ENCODE results near the gene ALDH1L1. TPM values are rescaled to one million over a fixed set of nuclear protein-coding genes. Genes with fewer than 3 reads are reported as not detected.

Gene ALDH1L1
- polyA plus RNA-seq, 2 donors = 3.6 to 5.0 TPM

- Histone ChIP-seq H3K27me3 (ENCODE audit: control insufficient read depth in 1 of 2, insufficient read depth in 2 of 2, low read length in 2 of 2) (no peaks in the 10 kb centered on the region), H3K4me1 (ENCODE audit: control insufficient read depth in 2 of 2, insufficient read depth in 2 of 2, low read length in 1 of 2) (no peaks in the 10 kb centered on the region), H3K27ac (ENCODE audit: low read depth in 2 of 2, low read length in 1 of 2) (no peak overlapping the region), H3K9me3 (ENCODE audit: control insufficient read depth in 2 of 2, insufficient read depth in 1 of 2, low read depth in 1 of 2, low read length in 1 of 2) (no peaks in the 10 kb centered on the region), H3K4me3 (ENCODE audit: low read depth in 1 of 2, low read length in 2 of 2) (no peak overlapping the region), H3K36me3 (ENCODE audit: control insufficient read depth in 2 of 2, insufficient read depth in 2 of 2, low read length in 1 of 2) (no peaks in the 10 kb centered on the region)
- 58 to 63% methylated on average over 3 of the region's 3 CpGs for WGBS, 2 donors
These were observed 37.7 kb downstream of the ALDH1L1 start for GRCh38 chr3:126142652-126143051.

GRCh38 chr3:126137490-126138130 lies 42.8 kb downstream of the ALDH1L1 start:
- no peak overlapping the region for H3K27ac ChIP-seq (ENCODE audit: low read depth in 2 of 2, low read length in 1 of 2)
- WGBS, 2 donors = 92 to 93% methylated on average over 8 of the region's 8 CpGs

DNA sequence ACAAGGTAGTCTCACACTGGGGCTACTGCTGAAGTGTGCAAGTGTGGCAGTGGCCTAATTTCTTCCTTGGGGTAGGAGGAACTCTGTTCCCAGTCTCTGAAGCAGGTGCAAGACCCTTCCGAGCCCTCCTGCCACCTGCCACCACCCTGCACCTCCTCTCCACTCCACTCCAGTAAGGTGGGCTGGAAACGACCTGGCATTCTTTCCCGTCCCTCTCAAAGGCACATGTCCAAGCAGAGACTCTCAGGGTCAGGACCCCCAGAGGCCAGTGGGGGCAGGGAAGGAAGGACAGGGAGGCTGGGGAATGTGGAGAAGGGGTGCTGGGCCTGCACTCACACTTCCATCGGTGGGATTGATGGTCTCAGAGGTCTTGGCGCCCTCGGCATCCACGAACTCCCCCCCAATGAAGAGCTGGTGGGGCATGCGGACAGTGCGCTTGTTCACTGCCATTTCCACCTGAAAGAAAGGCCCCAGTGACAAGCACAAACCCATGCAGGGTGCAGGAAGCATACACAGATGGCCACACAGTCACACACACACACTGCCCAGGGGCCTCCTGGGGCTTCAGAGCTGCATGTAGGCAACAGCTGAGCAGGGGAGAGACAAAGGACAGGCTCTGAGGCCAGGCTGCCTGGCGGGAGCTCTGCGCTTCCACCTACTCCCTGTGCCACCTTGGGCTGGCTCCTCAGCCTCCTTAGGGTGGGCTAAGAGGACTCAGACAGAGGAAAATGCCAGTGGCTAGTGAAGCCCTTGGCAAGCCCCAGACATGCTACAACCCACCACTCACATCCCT lies 43.8 kb downstream of the ALDH1L1 start:
- Histone ChIP-seq H3K4me3 (ENCODE audit: low read depth in 1 of 2, low read length in 2 of 2) (no peak overlapping the region), H3K27me3 (ENCODE audit: control insufficient read depth in 1 of 2, insufficient read depth in 2 of 2, low read length in 2 of 2) (no peaks in the 10 kb centered on the region), H3K27ac (ENCODE audit: low read depth in 2 of 2, low read length in 1 of 2) (no peak overlapping the region), H3K9me3 (ENCODE audit: control insufficient read depth in 2 of 2, insufficient read depth in 1 of 2, low read depth in 1 of 2, low read length in 1 of 2) (no peaks in the 10 kb centered on the region), H3K4me1 (ENCODE audit: control insufficient read depth in 2 of 2, insufficient read depth in 2 of 2, low read length in 1 of 2) (no peaks in the 10 kb centered on the region), H3K36me3 (ENCODE audit: control insufficient read depth in 2 of 2, insufficient read depth in 2 of 2, low read length in 1 of 2) (no peaks in the 10 kb centered on the region)
- 81 to 89% methylated on average over 9 to 11 of the region's 11 CpGs for WGBS, 2 donors

More at GRCh38 chr3:126137490-126138130, 42.8 kb downstream of the ALDH1L1 start:
- H3K9me3 ChIP-seq (ENCODE audit: control insufficient read depth in 2 of 2, insufficient read depth in 1 of 2, low read depth in 1 of 2, low read length in 1 of 2) = no peaks in the 10 kb centered on the region
- H3K27me3 ChIP-seq (ENCODE audit: control insufficient read depth in 1 of 2, insufficient read depth in 2 of 2, low read length in 2 of 2) = no peaks in the 10 kb centered on the region
- H3K4me3 ChIP-seq (ENCODE audit: low read depth in 1 of 2, low read length in 2 of 2) = no peak overlapping the region
- H3K36me3 ChIP-seq (ENCODE audit: control insufficient read depth in 2 of 2, insufficient read depth in 2 of 2, low read length in 1 of 2) = no peaks in the 10 kb centered on the region
- H3K4me1 ChIP-seq (ENCODE audit: control insufficient read depth in 2 of 2, insufficient read depth in 2 of 2, low read length in 1 of 2) = no peaks in the 10 kb centered on the region

DNA sequence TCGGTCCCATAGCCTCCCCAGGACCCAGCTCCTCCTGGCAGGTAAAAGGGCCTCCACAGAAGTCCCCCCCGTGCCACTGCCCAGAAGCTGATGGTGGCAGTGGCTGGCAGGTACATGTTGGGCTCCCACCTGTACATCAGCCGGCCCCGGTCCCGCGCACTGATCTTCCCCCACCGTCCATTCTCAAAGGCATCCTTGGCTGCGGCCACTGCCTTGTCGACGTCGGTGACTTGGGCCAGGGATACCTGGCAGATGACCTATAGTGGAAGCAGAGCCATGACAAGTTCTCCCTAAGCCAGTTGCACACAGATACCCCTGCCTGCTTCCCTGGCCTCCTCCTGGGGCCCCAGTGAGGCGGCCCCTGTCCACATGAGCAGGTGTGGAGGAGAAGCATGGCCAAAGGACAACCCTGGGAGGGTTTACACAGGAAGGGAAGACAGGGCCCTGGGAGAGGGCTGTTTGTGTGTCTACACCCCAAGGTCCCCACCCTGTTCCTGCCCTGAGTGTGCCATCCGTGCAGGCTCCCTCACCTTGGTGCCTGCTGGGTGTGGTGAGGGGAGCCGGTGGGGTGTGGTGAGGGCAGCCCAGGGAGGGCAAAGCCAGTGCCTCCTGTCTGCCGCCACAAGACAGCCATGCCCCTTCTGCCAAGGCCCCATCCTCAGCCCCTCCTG lies 44.8 kb downstream of the ALDH1L1 start:
- H3K4me3 ChIP-seq (ENCODE audit: low read depth in 1 of 2, low read length in 2 of 2) = no peak overlapping the region
- no peak overlapping the region for H3K27ac ChIP-seq (ENCODE audit: low read depth in 2 of 2, low read length in 1 of 2)
- no peaks in the 10 kb centered on the region for H3K27me3 ChIP-seq (ENCODE audit: control insufficient read depth in 1 of 2, insufficient read depth in 2 of 2, low read length in 2 of 2)
- H3K36me3 ChIP-seq (ENCODE audit: control insufficient read depth in 2 of 2, insufficient read depth in 2 of 2, low read length in 1 of 2) = no peaks in the 10 kb centered on the region
- no peaks in the 10 kb centered on the region for H3K9me3 ChIP-seq (ENCODE audit: control insufficient read depth in 2 of 2, insufficient read depth in 1 of 2, low read depth in 1 of 2, low read length in 1 of 2)
- 92 to 93% methylated on average over 14 to 15 of the region's 15 CpGs for WGBS, 2 donors
- H3K4me1 ChIP-seq (ENCODE audit: control insufficient read depth in 2 of 2, insufficient read depth in 2 of 2, low read length in 1 of 2) = peaks cover 0 to under 1% of the 10 kb centered on the region in 2 donors

- Histone ChIP-seq H3K27ac (ENCODE audit: low read depth in 2 of 2, low read length in 1 of 2) (no peak overlapping the region), H3K4me1 (ENCODE audit: control insufficient read depth in 2 of 2, insufficient read depth in 2 of 2, low read length in 1 of 2) (peaks cover 0 to 5% of the 10 kb centered on the region in 2 donors), H3K4me3 (ENCODE audit: low read depth in 1 of 2, low read length in 2 of 2) (no peak overlapping the region), H3K36me3 (ENCODE audit: control insufficient read depth in 2 of 2, insufficient read depth in 2 of 2, low read length in 1 of 2) (no peaks in the 10 kb centered on the region), H3K27me3 (ENCODE audit: control insufficient read depth in 1 of 2, insufficient read depth in 2 of 2, low read length in 2 of 2) (no peaks in the 10 kb centered on the region), H3K9me3 (ENCODE audit: control insufficient read depth in 2 of 2, insufficient read depth in 1 of 2, low read depth in 1 of 2, low read length in 1 of 2) (no peaks in the 10 kb centered on the region)
- 88 to 95% methylated on average over 3 of the region's 3 CpGs for WGBS, 2 donors
These were observed 45.3 kb downstream of the ALDH1L1 start for GRCh38 chr3:126135071-126135405.

DNA sequence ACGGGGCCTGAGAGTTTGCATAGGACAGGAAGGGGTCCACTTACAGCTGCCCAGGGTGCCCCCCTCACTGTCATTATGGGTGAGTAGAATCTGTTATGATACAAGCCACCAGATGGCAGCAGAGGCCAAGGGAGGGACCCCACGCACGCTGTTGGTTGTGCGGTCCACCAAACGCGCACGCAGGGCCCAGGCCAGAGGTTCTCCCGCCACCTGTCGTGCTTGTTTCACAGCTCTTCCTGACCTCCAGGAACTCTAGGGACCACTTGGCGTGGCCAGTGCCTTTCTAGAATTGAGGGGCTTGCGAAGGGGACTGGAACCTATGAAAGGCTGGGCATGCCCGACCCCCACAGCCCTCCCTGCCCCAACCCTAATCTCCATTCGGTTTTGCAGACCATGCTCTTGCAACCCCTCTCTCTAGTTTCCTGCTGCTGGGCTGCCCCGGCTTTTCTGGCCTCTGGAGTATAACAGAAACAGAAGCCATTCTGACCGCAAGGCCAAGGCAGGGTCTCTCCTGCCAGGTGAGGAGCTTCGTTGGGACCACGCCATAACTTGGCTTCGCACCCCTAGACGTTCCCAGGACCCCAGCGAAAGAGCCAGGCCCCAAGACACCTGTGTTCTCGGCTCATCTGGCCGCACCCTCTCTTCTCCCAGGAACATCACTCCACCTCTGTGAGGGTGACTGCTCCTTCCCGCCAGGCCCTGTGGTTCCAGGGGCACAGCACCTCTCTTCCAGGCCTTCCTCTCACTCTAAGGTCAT lies 46.0 kb downstream of the ALDH1L1 start:
- H3K36me3 ChIP-seq (ENCODE audit: control insufficient read depth in 2 of 2, insufficient read depth in 2 of 2, low read length in 1 of 2) = no peaks in the 10 kb centered on the region
- WGBS, 2 donors = 41 to 48% methylated on average over 23 of the region's 23 CpGs

GRCh38 chr3:126133606-126134005 lies 46.8 kb downstream of the ALDH1L1 start:
- Histone ChIP-seq H3K4me1 (ENCODE audit: control insufficient read depth in 2 of 2, insufficient read depth in 2 of 2, low read length in 1 of 2) (peaks cover 0 to 16% of the 10 kb centered on the region in 2 donors), H3K27ac (ENCODE audit: low read depth in 2 of 2, low read length in 1 of 2) (no peak overlapping the region), H3K36me3 (ENCODE audit: control insufficient read depth in 2 of 2, insufficient read depth in 2 of 2, low read length in 1 of 2) (no peaks in the 10 kb centered on the region), H3K9me3 (ENCODE audit: control insufficient read depth in 2 of 2, insufficient read depth in 1 of 2, low read depth in 1 of 2, low read length in 1 of 2) (no peaks in the 10 kb centered on the region), H3K4me3 (ENCODE audit: low read depth in 1 of 2, low read length in 2 of 2) (no peak overlapping the region), H3K27me3 (ENCODE audit: control insufficient read depth in 1 of 2, insufficient read depth in 2 of 2, low read length in 2 of 2) (no peaks in the 10 kb centered on the region)
- WGBS, 2 donors = 62 to 71% methylated on average over 6 of the region's 6 CpGs

More for the DNA sequence above, 46.0 kb downstream of the ALDH1L1 start:
- Histone ChIP-seq H3K27me3 (ENCODE audit: control insufficient read depth in 1 of 2, insufficient read depth in 2 of 2, low read length in 2 of 2) (no peaks in the 10 kb centered on the region), H3K4me1 (ENCODE audit: control insufficient read depth in 2 of 2, insufficient read depth in 2 of 2, low read length in 1 of 2) (peaks cover 0 to 12% of the 10 kb centered on the region in 2 donors), H3K4me3 (ENCODE audit: low read depth in 1 of 2, low read length in 2 of 2) (no peak overlapping the region), H3K9me3 (ENCODE audit: control insufficient read depth in 2 of 2, insufficient read depth in 1 of 2, low read depth in 1 of 2, low read length in 1 of 2) (no peaks in the 10 kb centered on the region), H3K27ac (ENCODE audit: low read depth in 2 of 2, low read length in 1 of 2) (no peak overlapping the region)

- Histone ChIP-seq H3K9me3 (ENCODE audit: control insufficient read depth in 2 of 2, insufficient read depth in 1 of 2, low read depth in 1 of 2, low read length in 1 of 2) (no peaks in the 10 kb centered on the region), H3K36me3 (ENCODE audit: control insufficient read depth in 2 of 2, insufficient read depth in 2 of 2, low read length in 1 of 2) (no peaks in the 10 kb centered on the region), H3K4me3 (ENCODE audit: low read depth in 1 of 2, low read length in 2 of 2) (no peak overlapping the region), H3K27ac (ENCODE audit: low read depth in 2 of 2, low read length in 1 of 2) (no peak overlapping the region), H3K4me1 (ENCODE audit: control insufficient read depth in 2 of 2, insufficient read depth in 2 of 2, low read length in 1 of 2) (peaks cover 0 to 16% of the 10 kb centered on the region in 2 donors), H3K27me3 (ENCODE audit: control insufficient read depth in 1 of 2, insufficient read depth in 2 of 2, low read length in 2 of 2) (no peaks in the 10 kb centered on the region)
- WGBS, 2 donors = 68 to 73% methylated on average over 14 of the region's 14 CpGs
These were observed 47.5 kb downstream of the ALDH1L1 start for GRCh38 chr3:126132751-126133511.
